OCI-LY1 (cell line): ENCODE results near the gene ZBTB21.

Experiments
- CTCF ChIP-seq: fragments of 200-600 bp; sonication (generic), shearing (Covaris generic); IDR thresholded peaks from 2 replicates; pipeline ENCODE4 v1.5.1; 2017; ENCODE audit warnings: mild to moderate bottlenecking, antibody characterized with exemption, low read length, moderate library complexity, mixed read lengths
- EZH2 ChIP-seq: fragments of 200-600 bp; sonication (generic), shearing (Covaris generic); IDR thresholded peaks from 2 replicates; pipeline ENCODE4 v1.8.0; 2017; ENCODE audit warnings: borderline replicate concordance, mixed run types, mild to moderate bottlenecking, antibody characterized with exemption, low read length, moderate library complexity, mixed read lengths

GRCh38 chr21:41955516-41955915 lies 54.6 kb downstream of the ZBTB21 start:
- TF ChIP-seq CTCF (no peak), EZH2 (no peak)
